DND-41 (cell line): ENCODE data around the gene RENBP.

Experiments
- ATAC-seq: fragments of 200-7000 bp; cut with Tn5 transposase; 3 replicates; pipeline ENCODE4 v1.9.1; 2021; ENCODE audit warnings: low read depth; ENCODE audit not compliant: insufficient read depth
- DNase-seq: peaks from one replicate; pipeline ENCODE4 v3.0.0-alpha.2; 2020
- H2AFZ ChIP-seq: 2 replicates; pipeline ENCODE4 v1.6.0; 2012; ENCODE audit warnings: low read depth, low read length
- H3K27ac ChIP-seq: 2 replicates; pipeline ENCODE4 v1.5.1; 2012; ENCODE audit warnings: low read length, inconsistent platforms
- H3K27me3 ChIP-seq: fragments of 200-600 bp; sonication (generic); 2 replicates; pipeline ENCODE4 v1.6.0; 2012; ENCODE audit warnings: low read length, mild to moderate bottlenecking, inconsistent platforms; ENCODE audit not compliant: insufficient read depth, poor library complexity
- H3K36me3 ChIP-seq: 2 replicates; pipeline ENCODE4 v1.5.1; 2012; ENCODE audit warnings: low read length, inconsistent platforms; ENCODE audit not compliant: insufficient read depth
- H3K4me1 ChIP-seq: 2 replicates; pipeline ENCODE4 v1.5.1; 2012; ENCODE audit warnings: mild to moderate bottlenecking, low read length; ENCODE audit not compliant: insufficient read depth
- H3K4me2 ChIP-seq: 2 replicates; pipeline ENCODE4 v1.6.0; 2012; ENCODE audit warnings: mild to moderate bottlenecking, moderate library complexity, low read length, inconsistent platforms; ENCODE audit not compliant: insufficient read depth
- H3K4me3 ChIP-seq, 2 experiments: fragments of 200-600 bp in 1 of 2; shearing (Covaris generic) in 1 of 2; 2 replicates each; pipeline ENCODE4 v1.5.1; 2012 to 2016; ENCODE audit warnings: inconsistent platforms in 2 of 2, low read length in 2 of 2, mild to moderate bottlenecking in 2 of 2, low read depth in 1 of 2, moderate library complexity in 1 of 2
- H3K79me2 ChIP-seq: 2 replicates; pipeline ENCODE4 v1.6.0; 2012; ENCODE audit warnings: low read length, inconsistent platforms; ENCODE audit not compliant: insufficient read depth
- H3K9ac ChIP-seq: 2 replicates; pipeline ENCODE4 v1.6.0; 2012; ENCODE audit warnings: low read depth, mild to moderate bottlenecking, inconsistent platforms, low read length, moderate library complexity
- H3K9me3 ChIP-seq: 2 replicates; pipeline ENCODE4 v1.5.1; 2012; ENCODE audit warnings: low read length, moderate library complexity, mild to moderate bottlenecking, inconsistent platforms; ENCODE audit not compliant: insufficient read depth, severe bottlenecking
- H4K20me1 ChIP-seq: 2 replicates; pipeline ENCODE4 v1.6.0; 2012; ENCODE audit warnings: low read length; ENCODE audit not compliant: insufficient read depth
- CTCF ChIP-seq: IDR thresholded peaks from 2 replicates; pipeline ENCODE4 v1.5.1; 2012; ENCODE audit warnings: borderline replicate concordance, low read length, moderate library complexity, mild to moderate bottlenecking; ENCODE audit not compliant: poor library complexity, severe bottlenecking; ENCODE audit errors: extremely low read depth
- EZH2 ChIP-seq: IDR thresholded peaks from 3 replicates; pipeline ENCODE4 v1.6.1; 2012; ENCODE audit warnings: borderline replicate concordance, low read depth, mild to moderate bottlenecking, moderate library complexity, low read length, inconsistent platforms; ENCODE audit not compliant: severe bottlenecking

Gene RENBP

DNA sequence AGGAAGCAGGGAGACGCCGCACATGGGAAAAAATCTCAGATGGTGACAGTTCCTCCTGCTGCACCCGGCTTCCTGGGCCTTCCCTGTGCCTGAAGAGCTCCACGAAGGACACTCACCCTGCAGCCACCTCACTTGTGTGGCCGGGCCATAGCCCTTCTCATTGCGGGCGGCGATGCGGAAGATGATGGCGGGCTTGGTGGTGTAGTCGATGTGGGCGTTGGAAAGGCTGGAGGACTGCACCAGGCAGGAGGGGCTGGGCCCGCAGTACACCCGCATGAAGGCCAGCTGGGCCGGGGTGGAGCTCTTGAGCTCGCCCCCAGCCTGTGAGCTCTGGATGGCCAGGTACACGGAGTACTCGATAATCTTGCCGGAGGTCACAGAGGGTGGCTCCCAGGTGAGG is 5.7 kb upstream of the RENBP start:
- Histone ChIP-seq H3K27me3 (no peaks in the 10 kb centered on the region), H3K9ac (no peak overlapping the region), H4K20me1 (peaks cover 41% of the 10 kb centered on the region), H3K27ac (no peak overlapping the region), H3K36me3 (peaks cover 71% of the 10 kb centered on the region), H3K4me3 (no peak overlapping the region), H3K9me3 (no peaks in the 10 kb centered on the region), H3K79me2 (peaks cover 11% of the 10 kb centered on the region), H3K4me1 (no peaks in the 10 kb centered on the region), H3K4me2 (no peak overlapping the region), H2AFZ (no peak overlapping the region)
- ATAC-seq (no peak), DNase-seq (no peak)
- TF ChIP-seq EZH2 (no peak), CTCF (no peak)

GRCh38 chrX:153948847-153949805 is 4.7 kb upstream of the RENBP start:
- Histone ChIP-seq H3K9ac (no peak overlapping the region), H3K4me2 (no peak overlapping the region), H3K4me3 (no peak overlapping the region), H3K36me3 (peaks cover 61% of the 10 kb centered on the region), H3K9me3 (no peaks in the 10 kb centered on the region), H3K79me2 (peaks cover 10% of the 10 kb centered on the region), H3K27ac (no peak overlapping the region), H2AFZ (no peak overlapping the region), H3K4me1 (peaks cover 8% of the 10 kb centered on the region), H3K27me3 (no peaks in the 10 kb centered on the region), H4K20me1 (peaks cover 31% of the 10 kb centered on the region)
- no peak for ATAC-seq
- DNase-seq = no peak
- TF ChIP-seq EZH2 (no peak), CTCF (no peak)

GRCh38 chrX:153948002-153948466 is 3.6 kb upstream of the RENBP start:
- H3K79me2 ChIP-seq = peaks cover 5% of the 10 kb centered on the region
- H4K20me1 ChIP-seq = peaks cover 20% of the 10 kb centered on the region
- TF ChIP-seq EZH2 (no peak), CTCF (no peak)
- H3K27ac ChIP-seq = no peak overlapping the region; the same call in 1 of the 2 replicates
- no peak overlapping the region for H3K9ac ChIP-seq
- peaks cover 50% of the 10 kb centered on the region for H3K36me3 ChIP-seq
- H3K4me2 ChIP-seq = no peak overlapping the region
- H3K27me3 ChIP-seq = no peaks in the 10 kb centered on the region
- no peak overlapping the region for H3K4me3 ChIP-seq
- H3K9me3 ChIP-seq = no peaks in the 10 kb centered on the region
- H2AFZ ChIP-seq = no peak overlapping the region
- peaks cover 13% of the 10 kb centered on the region for H3K4me1 ChIP-seq
- DNase-seq (no peak), ATAC-seq (no peak)
